ENCODE results near the gene TGIF1.
A peak's percentile ranks its signal among the peaks of the same experiment; 100 is the strongest.

The TGIF1 gene

DNA sequence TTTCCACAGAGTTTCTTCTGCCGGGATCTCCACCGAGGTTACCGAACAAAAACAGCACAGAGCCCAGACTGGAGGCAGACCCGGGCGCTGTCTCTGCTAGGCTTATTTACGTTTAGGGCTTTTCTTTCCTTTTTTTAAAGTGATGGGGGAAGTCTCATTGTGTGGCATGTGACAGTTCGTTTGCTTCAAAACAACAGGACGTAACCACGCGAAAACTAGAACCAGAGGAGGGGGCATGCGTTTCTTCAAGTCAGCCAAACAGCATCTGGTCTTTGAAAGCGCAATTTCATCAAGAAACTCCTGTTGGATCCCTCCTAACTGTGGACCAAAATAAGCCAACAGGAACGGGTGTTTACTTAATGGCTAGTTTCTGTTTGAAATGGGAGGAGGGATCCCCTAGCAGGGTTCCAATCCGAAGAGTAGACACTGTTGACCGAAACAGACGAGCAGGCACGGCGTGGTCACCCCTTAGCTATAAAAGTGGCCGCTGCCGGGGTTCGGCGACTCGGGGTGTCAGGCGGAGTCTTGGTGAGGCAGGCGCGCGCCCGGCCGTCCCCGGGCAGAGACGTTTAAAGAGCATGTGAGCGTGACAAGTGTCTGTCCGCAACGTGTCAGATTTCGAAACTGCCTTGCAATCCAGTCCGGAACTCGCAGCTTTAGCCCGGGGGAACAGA lies 997 bp upstream of the TGIF1 start:
- H3K9me3 Mint-ChIP-seq: no peaks in the 10 kb centered on the region
- H3K4me3 Mint-ChIP-seq: peak overlapping the region; percentile 86
- no peaks in the 10 kb centered on the region for H3K27me3 Mint-ChIP-seq
- peak overlapping the region; percentile 99 to 100 for H3K27ac Mint-ChIP-seq
- peak; percentile 57 for ATAC-seq
- peaks cover 28% of the 10 kb centered on the region for H3K4me1 Mint-ChIP-seq
- DNase-seq: peak; percentile 88

- H3K27ac Mint-ChIP-seq: peak overlapping the region; percentile 99 to 100
- H3K4me1 Mint-ChIP-seq: peaks cover 30% of the 10 kb centered on the region
Measured at GRCh38 chr18:3449512-3450011, 410 bp upstream of the TGIF1 start.

GRCh38 chr18:3450799-3451182 lies 819 bp downstream of the TGIF1 start:
- DNase-seq: no peak
- Mint-ChIP-seq H3K4me3 (peak overlapping the region; percentile 86), H3K27ac (peak overlapping the region; percentile 98 to 99), H3K9me3 (no peaks in the 10 kb centered on the region), H3K4me1 (peaks cover 42% of the 10 kb centered on the region), H3K27me3 (no peaks in the 10 kb centered on the region)
- peak; percentile 0 for ATAC-seq

More at GRCh38 chr18:3449512-3450011, 410 bp upstream of the TGIF1 start:
- DNase-seq (no peak), ATAC-seq (peak; percentile 9)
- Mint-ChIP-seq H3K4me3 (peak overlapping the region; percentile 86), H3K9me3 (no peaks in the 10 kb centered on the region), H3K27me3 (no peaks in the 10 kb centered on the region)

GRCh38 chr18:3451183-3451988 lies 1.4 kb downstream of the TGIF1 start:
- Mint-ChIP-seq H3K27me3 (no peaks in the 10 kb centered on the region), H3K4me1 (peaks cover 41% of the 10 kb centered on the region), H3K4me3 (peak overlapping the region; percentile 86), H3K27ac (peak overlapping the region; percentile 98 to 99), H3K9me3 (no peaks in the 10 kb centered on the region)
- DNase-seq (peak; percentile 84 to 92), ATAC-seq (peak; percentile 55)

- peak; percentile 46 for DNase-seq
- ATAC-seq: no peak
- peak overlapping the region; percentile 95 to 99 for H3K27ac Mint-ChIP-seq
- H3K4me1 Mint-ChIP-seq: peaks cover 34% of the 10 kb centered on the region
- no peaks in the 10 kb centered on the region for H3K27me3 Mint-ChIP-seq
- H3K9me3 Mint-ChIP-seq: no peaks in the 10 kb centered on the region
- peak overlapping the region; percentile 86 for H3K4me3 Mint-ChIP-seq
Measured at GRCh38 chr18:3451989-3452749, 2.2 kb downstream of the TGIF1 start.

- Mint-ChIP-seq H3K4me3 (peak overlapping the region; percentile 86), H3K27ac (peak overlapping the region; percentile 95 to 99), H3K4me1 (peaks cover 40% of the 10 kb centered on the region), H3K27me3 (no peaks in the 10 kb centered on the region), H3K9me3 (no peaks in the 10 kb centered on the region)
- ATAC-seq: no peak
- peak in 1 of 2 donors; percentile 18 for DNase-seq
Measured at GRCh38 chr18:3452750-3453539, 3.0 kb downstream of the TGIF1 start.

GRCh38 chr18:3453540-3454364 lies 3.8 kb downstream of the TGIF1 start:
- no peak for ATAC-seq
- DNase-seq: peak; percentile 21 to 56
- H3K4me3 Mint-ChIP-seq: peak overlapping the region; percentile 86
- no peaks in the 10 kb centered on the region for H3K27me3 Mint-ChIP-seq
- H3K9me3 Mint-ChIP-seq: no peaks in the 10 kb centered on the region
- peak overlapping the region; percentile 83 to 92 for H3K27ac Mint-ChIP-seq
- peaks cover 47% of the 10 kb centered on the region for H3K4me1 Mint-ChIP-seq

GRCh38 chr18:3454365-3455089 lies 4.6 kb downstream of the TGIF1 start:
- no peak for ATAC-seq
- peak overlapping the region in 1 of 2 donors; percentile 92 for H3K27ac Mint-ChIP-seq
- peaks cover 55% of the 10 kb centered on the region for H3K4me1 Mint-ChIP-seq

GRCh38 chr18:3455090-3455635 lies 5.2 kb downstream of the TGIF1 start:
- no peak for DNase-seq
- no peaks in the 10 kb centered on the region for H3K27me3 Mint-ChIP-seq
- no peak for ATAC-seq
- H3K27ac Mint-ChIP-seq: no peak overlapping the region
- H3K4me3 Mint-ChIP-seq: peak overlapping the region; percentile 15 to 86
- peaks cover 57% of the 10 kb centered on the region for H3K4me1 Mint-ChIP-seq
- no peaks in the 10 kb centered on the region for H3K9me3 Mint-ChIP-seq

More at GRCh38 chr18:3454365-3455089, 4.6 kb downstream of the TGIF1 start:
- no peaks in the 10 kb centered on the region for H3K9me3 Mint-ChIP-seq
- H3K27me3 Mint-ChIP-seq: no peaks in the 10 kb centered on the region
- peak overlapping the region; percentile 86 for H3K4me3 Mint-ChIP-seq
- DNase-seq: no peak

DNA sequence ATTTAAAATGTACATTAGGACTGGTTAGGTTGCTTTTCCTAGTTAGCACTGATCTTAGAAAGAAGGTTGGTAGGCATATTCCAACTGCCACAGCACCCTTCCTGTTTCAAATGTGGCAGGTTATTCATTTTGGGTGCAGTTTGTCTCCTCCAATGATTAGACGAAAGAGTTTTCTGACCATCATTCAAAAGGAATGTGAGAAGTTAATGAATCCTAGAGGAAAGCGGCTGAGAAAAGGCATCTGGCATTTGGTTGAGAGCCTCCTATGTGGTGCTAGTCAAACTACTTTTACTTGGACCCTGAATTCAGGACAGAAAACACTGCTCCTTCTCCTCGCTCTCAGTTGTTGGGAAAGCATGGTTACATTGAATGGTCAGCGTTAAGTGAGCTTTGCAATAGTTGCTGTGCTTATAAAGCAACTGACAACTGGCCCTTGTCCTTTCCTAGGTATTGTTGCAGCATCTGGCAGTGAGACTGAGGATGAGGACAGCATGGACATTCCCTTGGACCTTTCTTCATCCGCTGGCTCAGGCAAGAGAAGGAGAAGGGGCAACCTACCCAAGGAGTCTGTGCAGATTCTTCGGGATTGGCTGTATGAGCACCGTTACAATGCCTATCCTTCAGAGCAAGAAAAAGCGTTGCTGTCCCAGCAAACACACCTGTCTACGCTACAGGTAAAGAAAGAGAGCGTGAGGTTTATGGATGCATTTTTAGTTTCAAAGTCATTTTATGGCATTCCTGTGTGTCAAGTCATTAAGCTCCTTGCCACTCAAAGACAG lies 6.1 kb downstream of the TGIF1 start:
- Mint-ChIP-seq H3K4me1 (peaks cover 55% of the 10 kb centered on the region), H3K27me3 (no peaks in the 10 kb centered on the region), H3K27ac (no peak overlapping the region), H3K4me3 (no peak overlapping the region), H3K9me3 (peaks cover 5 to 7% of the 10 kb centered on the region in 2 donors)
- DNase-seq (no peak), ATAC-seq (no peak)

- Mint-ChIP-seq H3K4me1 (peaks cover 52% of the 10 kb centered on the region), H3K9me3 (peaks cover 5 to 8% of the 10 kb centered on the region in 2 donors), H3K27me3 (no peaks in the 10 kb centered on the region), H3K27ac (no peak overlapping the region), H3K4me3 (no peak overlapping the region)
- DNase-seq (no peak), ATAC-seq (no peak)
Measured at GRCh38 chr18:3456686-3457069, 6.7 kb downstream of the TGIF1 start.

- Mint-ChIP-seq H3K27me3 (no peaks in the 10 kb centered on the region), H3K27ac (peak overlapping the region in 1 of 2 donors; percentile 52), H3K4me3 (no peak overlapping the region), H3K9me3 (peaks cover 8 to 9% of the 10 kb centered on the region in 2 donors), H3K4me1 (peaks cover 52% of the 10 kb centered on the region)
- no peak for ATAC-seq
- DNase-seq: no peak
Measured at GRCh38 chr18:3457261-3457724, 7.3 kb downstream of the TGIF1 start.
